ENCODE results near the gene PARP12.

Gene PARP12

GRCh38 chr7:140025241-140025640 is 37.5 kb downstream of the PARP12 start:
- Histone ChIP-seq H2AFZ (ENCODE audit: low read length) (no peak overlapping the region), H3K4me1 (ENCODE audit: insufficient read depth, low read length, severe bottlenecking) (no peaks in the 10 kb centered on the region), H3K27me3 (ENCODE audit: insufficient read depth, low read length) (no peaks in the 10 kb centered on the region), H3K36me3 (ENCODE audit: insufficient read depth, low read length) (peaks cover 32% of the 10 kb centered on the region), H3K9me2 (ENCODE audit: low read depth, low read length) (no peaks in the 10 kb centered on the region), H3K27ac (ENCODE audit: low read depth, low read length, poor library complexity, severe bottlenecking) (no peak overlapping the region), H3K9me3 (ENCODE audit: low read length) (no peaks in the 10 kb centered on the region), H3K9ac (ENCODE audit: low read length) (no peak overlapping the region), H4K20me1 (ENCODE audit: insufficient read depth, low read length) (no peaks in the 10 kb centered on the region), H3K4me3 (ENCODE audit: low read depth, low read length, poor library complexity, severe bottlenecking) (no peak overlapping the region), H3F3A (ENCODE audit: insufficient read depth, low read length) (no peaks in the 10 kb centered on the region), H3K79me2 (ENCODE audit: insufficient read depth, low read length) (no peaks in the 10 kb centered on the region), H3K4me2 (ENCODE audit: low read length) (no peak overlapping the region)
- TF ChIP-seq EZH2 (IDR thresholded peaks at IDR 0.05; ENCODE audit: borderline replicate concordance, low read length) (no peak), CTCF (IDR thresholded peaks at IDR 0.05; ENCODE audit: low read length) (no peak)

GRCh38 chr7:140024585-140024984 is 38.2 kb downstream of the PARP12 start:
- Histone ChIP-seq H3K9ac (ENCODE audit: low read length) (no peak overlapping the region), H3K4me2 (ENCODE audit: low read length) (no peak overlapping the region), H3K9me2 (ENCODE audit: low read depth, low read length) (no peaks in the 10 kb centered on the region), H3K4me3 (ENCODE audit: low read depth, low read length, poor library complexity, severe bottlenecking) (no peak overlapping the region), H3K36me3 (ENCODE audit: insufficient read depth, low read length) (peaks cover 32% of the 10 kb centered on the region), H4K20me1 (ENCODE audit: insufficient read depth, low read length) (no peaks in the 10 kb centered on the region), H3K27me3 (ENCODE audit: insufficient read depth, low read length) (no peaks in the 10 kb centered on the region), H3F3A (ENCODE audit: insufficient read depth, low read length) (no peaks in the 10 kb centered on the region), H3K9me3 (ENCODE audit: low read length) (no peaks in the 10 kb centered on the region), H3K79me2 (ENCODE audit: insufficient read depth, low read length) (no peaks in the 10 kb centered on the region), H3K4me1 (ENCODE audit: insufficient read depth, low read length, severe bottlenecking) (no peaks in the 10 kb centered on the region), H3K27ac (ENCODE audit: low read depth, low read length, poor library complexity, severe bottlenecking) (no peak overlapping the region), H2AFZ (ENCODE audit: low read length) (no peak overlapping the region)
- no peak for TF ChIP-seq EZH2 (IDR thresholded peaks at IDR 0.05; ENCODE audit: borderline replicate concordance, low read length)
- TF ChIP-seq CTCF (IDR thresholded peaks at IDR 0.05; ENCODE audit: low read length): no peak

GRCh38 chr7:140023728-140024127 is 39.0 kb downstream of the PARP12 start:
- H3K4me1 ChIP-seq (ENCODE audit: insufficient read depth, low read length, severe bottlenecking): no peaks in the 10 kb centered on the region
- H3K4me2 ChIP-seq (ENCODE audit: low read length): no peak overlapping the region
- H3K36me3 ChIP-seq (ENCODE audit: insufficient read depth, low read length): peaks cover 32% of the 10 kb centered on the region
- H3K9me3 ChIP-seq (ENCODE audit: low read length): no peaks in the 10 kb centered on the region
- H3F3A ChIP-seq (ENCODE audit: insufficient read depth, low read length): no peaks in the 10 kb centered on the region
- H4K20me1 ChIP-seq (ENCODE audit: insufficient read depth, low read length): no peaks in the 10 kb centered on the region
- no peaks in the 10 kb centered on the region for H3K9me2 ChIP-seq (ENCODE audit: low read depth, low read length)
- no peak overlapping the region for H3K27ac ChIP-seq (ENCODE audit: low read depth, low read length, poor library complexity, severe bottlenecking)
- no peak overlapping the region for H2AFZ ChIP-seq (ENCODE audit: low read length)
- H3K4me3 ChIP-seq (ENCODE audit: low read depth, low read length, poor library complexity, severe bottlenecking): no peak overlapping the region
- no peak for TF ChIP-seq CTCF (IDR thresholded peaks at IDR 0.05; ENCODE audit: low read length)
- TF ChIP-seq EZH2 (IDR thresholded peaks at IDR 0.05; ENCODE audit: borderline replicate concordance, low read length): no peak
- no peaks in the 10 kb centered on the region for H3K79me2 ChIP-seq (ENCODE audit: insufficient read depth, low read length)
- H3K27me3 ChIP-seq (ENCODE audit: insufficient read depth, low read length): no peaks in the 10 kb centered on the region
- no peak overlapping the region for H3K9ac ChIP-seq (ENCODE audit: low read length)
